Stimulated activated CD4-positive, alpha-beta T cell treated with anti-CD3 and anti-CD28 coated beads, Interleukin-12 subunit alpha, Interleukin-12 subunit beta, amount 100 ng/mL, for 48 hours (primary cell): ENCODE results near the gene AGO4.
"Not testable (repeated sequence)": the region's sequence is repeated elsewhere in the genome, so short reads cannot be mapped to it uniquely, and the experiment has no call there.

Source experiments
- DNase-seq, 3 donors: peaks; one replicate each; pipeline ENCODE4 v3.0.0-alpha.2; 2020; ENCODE audit warnings: low read depth in 2 of 3, low spot score in 1 of 3

The AGO4 gene

GRCh38 chr1:35810096-35810881 lies 2.5 kb downstream of the AGO4 start:
- DNase-seq: no peak

GRCh38 chr1:35812754-35813153 lies 4.9 kb downstream of the AGO4 start:
- not testable (repeated sequence) for DNase-seq

- DNase-seq: no peak
These were observed 17.4 kb downstream of the AGO4 start for GRCh38 chr1:35825255-35825654.

GRCh38 chr1:35832276-35832905 lies 24.6 kb downstream of the AGO4 start:
- no peak for DNase-seq

GRCh38 chr1:35833395-35833794 lies 25.6 kb downstream of the AGO4 start:
- DNase-seq: no peak

GRCh38 chr1:35834218-35834617 lies 26.4 kb downstream of the AGO4 start:
- DNase-seq: no peak

- DNase-seq: no peak
These were observed 27.6 kb downstream of the AGO4 start for GRCh38 chr1:35835398-35835797.

- DNase-seq: no peak
These were observed 28.9 kb downstream of the AGO4 start for GRCh38 chr1:35836734-35837133.

- DNase-seq: no peak
These were observed 31.0 kb downstream of the AGO4 start for GRCh38 chr1:35838693-35839245.

GRCh38 chr1:35844826-35845225 lies 37.0 kb downstream of the AGO4 start:
- no peak for DNase-seq

GRCh38 chr1:35845766-35846165 lies 38.0 kb downstream of the AGO4 start:
- DNase-seq: no peak

- no peak for DNase-seq
These were observed 40.2 kb downstream of the AGO4 start for GRCh38 chr1:35847935-35848565.

- DNase-seq: no peak
These were observed 42.2 kb downstream of the AGO4 start for GRCh38 chr1:35850051-35850450.

- DNase-seq: no peak
These were observed 42.9 kb downstream of the AGO4 start for GRCh38 chr1:35850716-35851115.

GRCh38 chr1:35851132-35851869 lies 43.5 kb downstream of the AGO4 start:
- no peak for DNase-seq

GRCh38 chr1:35852241-35852640 lies 44.4 kb downstream of the AGO4 start:
- no peak for DNase-seq

- no peak for DNase-seq
These were observed 47.3 kb downstream of the AGO4 start for GRCh38 chr1:35854989-35855700.

- DNase-seq: no peak
These were observed 49.1 kb downstream of the AGO4 start for GRCh38 chr1:35856964-35857363.

GRCh38 chr1:35857830-35858229 lies 50.0 kb downstream of the AGO4 start:
- DNase-seq: no peak

- DNase-seq: no peak
These were observed 52.9 kb downstream of the AGO4 start for GRCh38 chr1:35860696-35861095.

- DNase-seq: no peak
These were observed 55.3 kb downstream of the AGO4 start for GRCh38 chr1:35863136-35863535.
